ENCODE measurements around the gene PPP5C.
"Not testable (repeated sequence)": the region's sequence is repeated elsewhere in the genome, so short reads cannot be mapped to it uniquely, and the experiment has no call there.

PPP5C gene

GRCh38 chr19:46410205-46411087 is 63.6 kb downstream of the PPP5C start:
- no peak for DNase-seq

- DNase-seq = no peak
Observed at GRCh38 chr19:46411088-46411924, 64.4 kb downstream of the PPP5C start.

DNA sequence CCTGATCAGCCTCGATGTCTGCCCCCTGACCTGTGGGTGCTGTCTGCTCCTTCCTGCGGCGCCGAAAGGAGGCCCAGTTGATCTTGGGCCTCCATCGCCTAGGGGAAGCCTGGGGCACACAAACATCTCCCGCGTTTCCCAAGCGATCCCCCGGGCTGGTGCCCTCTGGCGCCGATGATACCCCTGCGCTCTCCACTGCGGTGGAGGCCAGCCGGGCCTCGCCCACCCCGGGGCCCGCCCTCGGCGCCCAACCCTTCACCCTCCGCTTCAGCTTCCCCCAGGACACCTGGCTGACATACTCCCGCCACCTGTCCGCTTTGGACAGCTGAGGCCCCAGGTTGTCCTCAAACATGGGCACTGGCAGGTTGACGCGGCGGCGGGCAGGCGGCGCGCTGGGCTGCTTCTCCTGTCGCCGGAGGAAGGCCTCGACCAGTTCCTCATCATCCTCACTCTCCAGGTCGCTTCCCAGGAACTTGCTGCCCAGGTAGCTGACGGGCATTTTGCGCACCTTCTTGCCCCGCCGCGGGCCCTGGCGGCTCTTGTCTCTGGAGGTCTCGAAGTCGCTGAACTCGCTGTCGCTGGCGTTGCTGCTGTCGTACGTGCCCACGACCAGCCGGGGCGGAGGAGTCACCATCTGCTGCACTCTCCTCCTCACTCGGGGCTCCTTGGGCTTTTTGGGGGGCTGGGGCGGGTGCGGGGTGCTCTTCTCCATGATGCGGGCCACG is 65.2 kb downstream of the PPP5C start:
- peak; percentile 28 for DNase-seq

- no peak for DNase-seq
Observed at GRCh38 chr19:46412650-46413261, 65.9 kb downstream of the PPP5C start.

DNA sequence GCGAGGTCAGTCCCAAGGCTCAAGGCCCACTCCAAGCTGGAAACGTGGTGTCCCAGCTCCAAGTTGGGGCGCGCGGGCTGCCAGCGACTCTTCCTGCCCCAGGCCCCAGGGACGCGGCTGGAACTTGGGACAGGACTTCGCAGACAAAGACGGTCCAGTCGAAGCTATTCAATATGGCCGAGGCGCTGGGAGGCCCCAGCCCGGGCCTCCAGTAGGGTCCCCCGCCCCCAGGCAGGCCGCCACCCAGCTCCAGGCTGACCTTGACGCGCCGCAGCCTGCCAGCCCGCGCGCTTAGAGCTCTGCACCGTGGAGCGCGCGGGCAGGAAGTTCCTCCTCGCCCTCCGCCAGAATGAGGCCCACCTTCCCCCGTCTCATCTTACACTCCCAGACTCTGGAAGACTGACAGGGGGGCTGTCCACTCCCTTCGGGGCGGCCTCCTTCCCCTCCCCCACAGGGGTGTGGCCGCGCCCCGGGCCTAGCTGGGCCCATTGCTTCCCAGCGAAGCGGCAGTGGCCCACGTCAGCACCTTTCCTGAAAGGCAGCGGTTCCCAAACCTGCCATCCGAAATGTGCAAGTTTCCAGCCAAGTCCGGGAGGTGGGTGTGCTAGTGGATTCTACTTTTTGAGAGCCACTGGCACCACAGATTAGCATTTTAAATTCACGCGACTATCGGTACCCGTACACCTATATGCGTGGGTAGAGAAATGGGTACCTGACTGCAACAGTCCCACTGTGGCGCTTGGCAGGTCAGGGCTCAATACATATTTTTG is 66.6 kb downstream of the PPP5C start, which contains the start of gene CCDC8:
Gene CCDC8, minus strand, starts transcription at position 303 of the 770 bp plus-strand sequence. CDS start 754 bp downstream, outside the sequence.
- DNase-seq = no peak

GRCh38 chr19:46414899-46415298 is 68.0 kb downstream of the PPP5C start:
- DNase-seq = not testable (repeated sequence)

DNA sequence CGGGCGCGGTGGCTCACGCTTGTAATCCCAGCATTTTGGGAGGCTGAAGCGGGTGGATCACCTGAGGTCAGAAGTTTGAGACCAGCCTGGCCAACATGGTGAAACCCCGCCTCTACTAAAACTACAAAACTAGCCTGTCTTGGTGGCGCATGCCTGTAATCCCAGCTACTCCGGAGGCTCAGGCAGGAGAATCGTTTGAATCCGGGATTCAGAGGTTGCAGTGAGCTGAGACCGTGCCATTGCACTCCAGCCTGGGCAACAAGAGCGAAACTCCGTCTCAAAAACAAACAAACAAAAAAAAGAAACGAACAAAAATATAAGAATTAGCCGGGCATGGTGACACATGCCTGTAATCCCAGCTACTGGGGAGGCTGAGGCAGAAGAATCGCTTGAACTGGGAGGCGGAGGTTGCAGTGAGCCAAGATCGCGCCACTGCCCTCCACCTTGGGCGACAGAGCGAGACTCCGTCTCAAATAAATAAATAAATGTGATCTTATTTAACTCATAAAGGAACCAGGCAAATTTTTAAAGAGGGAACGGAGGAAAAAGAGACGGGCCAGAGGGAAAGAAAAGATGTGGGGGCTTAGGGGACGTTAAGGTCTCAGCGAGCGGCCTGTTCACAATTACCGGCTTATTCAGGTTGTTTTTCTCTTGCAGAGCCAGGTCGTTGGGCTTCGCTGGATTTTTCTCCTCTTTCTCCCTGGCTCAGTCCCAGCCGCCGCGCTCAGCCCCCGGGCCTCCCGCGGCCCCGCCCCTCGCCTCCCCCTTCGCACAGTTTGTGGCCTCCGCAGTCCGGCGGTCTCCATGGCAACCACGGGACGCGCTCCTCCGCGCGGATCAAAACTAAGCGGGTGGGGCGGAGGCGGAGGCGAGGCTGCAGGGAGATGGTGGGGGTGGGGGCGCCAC is 69.2 kb downstream of the PPP5C start:
- DNase-seq = peak; percentile 91

GRCh38 chr19:46420056-46420455 is 73.2 kb downstream of the PPP5C start:
- DNase-seq = no peak

GRCh38 chr19:46422344-46422743 is 75.5 kb downstream of the PPP5C start:
- DNase-seq = no peak

DNA sequence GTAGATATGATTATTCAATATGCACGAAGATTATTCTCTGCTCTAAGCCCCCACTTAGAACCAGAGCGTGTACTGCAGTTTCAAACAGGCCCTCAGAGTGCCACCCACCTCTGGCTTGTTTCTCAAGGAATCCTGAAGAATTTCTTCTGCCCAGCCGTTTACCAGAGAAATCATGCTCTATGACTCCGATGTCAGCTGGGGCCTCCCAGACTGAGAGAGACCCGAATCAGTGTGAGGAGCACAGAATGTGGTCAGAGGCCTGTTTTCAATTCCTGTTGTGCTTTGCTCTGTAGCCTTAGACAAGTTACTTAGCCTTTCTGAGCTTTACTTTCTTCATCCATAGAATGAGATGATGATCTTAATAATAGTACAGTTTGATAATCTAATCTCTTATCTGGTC is 76.3 kb downstream of the PPP5C start:
- no peak for DNase-seq

DNA sequence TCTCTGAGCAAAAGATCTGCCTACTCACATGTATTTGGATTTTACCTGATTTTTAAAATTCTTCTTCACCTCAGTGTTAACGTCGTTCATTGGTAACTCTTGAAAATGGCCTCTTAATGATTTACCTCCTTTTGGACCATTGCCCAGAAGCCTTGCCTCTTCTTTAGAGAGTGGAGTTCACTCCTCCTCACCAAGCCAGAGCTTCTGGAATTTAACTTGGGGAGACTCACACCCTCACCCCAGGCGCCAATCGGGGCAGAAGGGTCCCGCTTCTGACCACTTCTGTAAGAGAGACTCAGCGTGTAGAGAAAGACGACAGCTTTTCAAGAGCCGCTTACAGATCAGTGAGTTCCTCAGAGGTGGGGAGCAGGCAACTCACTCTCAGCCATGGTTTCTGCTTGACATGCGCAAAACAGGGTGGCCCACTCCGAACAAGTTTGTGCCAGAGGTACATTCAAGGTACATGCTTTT is 79.2 kb downstream of the PPP5C start:
- peak; percentile 54 for DNase-seq

GRCh38 chr19:46426506-46427162 is 79.7 kb downstream of the PPP5C start:
- peak; percentile 85 for DNase-seq

- no peak for DNase-seq
Observed at GRCh38 chr19:46427518-46428045, 80.7 kb downstream of the PPP5C start.

GRCh38 chr19:46428239-46429135 is 81.6 kb downstream of the PPP5C start, which contains the start of gene PNMA8C:
PNMA8C (minus strand) TSS chr19:46428936; CDS start chr19:46428359, 577 bp downstream.
- peak; percentile 91 for DNase-seq

DNA sequence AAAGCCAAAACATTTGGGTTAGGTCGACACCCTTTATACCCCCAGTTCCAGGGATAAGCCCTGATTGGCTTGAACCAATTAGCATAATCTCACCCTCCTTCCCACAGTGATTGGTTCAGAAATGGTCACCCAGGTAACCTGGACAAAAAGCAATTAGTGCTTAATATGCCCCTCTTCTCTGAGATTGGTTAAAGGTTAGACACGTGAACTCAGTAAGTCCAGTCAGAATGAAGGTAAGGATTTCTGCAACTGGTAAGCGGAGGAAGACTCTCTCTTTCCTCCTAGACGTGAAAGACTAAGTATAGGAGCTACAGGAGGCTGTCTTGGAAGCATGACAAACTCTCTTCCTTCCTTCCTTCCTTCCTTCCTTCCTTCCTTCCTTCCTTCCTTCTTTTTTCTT is 83.1 kb downstream of the PPP5C start:
- no peak for DNase-seq

DNA sequence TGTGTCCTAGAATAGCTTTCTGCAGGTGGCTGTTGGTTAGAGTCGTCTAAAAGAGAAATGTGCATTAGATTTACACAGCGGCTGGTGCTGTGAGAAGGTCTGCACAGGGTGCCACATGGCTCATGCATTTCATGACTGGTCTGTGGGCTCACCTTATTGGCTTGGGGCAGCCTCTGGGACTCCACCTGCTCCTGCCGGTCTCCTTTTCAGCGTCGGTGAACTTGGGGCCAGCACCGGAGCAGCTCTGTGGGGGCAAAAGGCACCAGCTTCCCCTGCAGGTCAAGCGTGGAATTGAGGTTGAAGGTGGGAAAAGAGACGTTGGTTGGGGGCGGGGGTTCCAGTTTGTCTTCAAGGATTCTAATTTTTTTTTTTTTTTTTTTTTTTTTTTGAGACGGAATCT is 84.9 kb downstream of the PPP5C start:
- DNase-seq = no peak

- not testable (repeated sequence) for DNase-seq
Observed at GRCh38 chr19:46433470-46433869, 86.6 kb downstream of the PPP5C start.

- DNase-seq = no peak
Observed at GRCh38 chr19:46435009-46435408, 88.1 kb downstream of the PPP5C start.

Data from DMS53 (cell line).